GM18511 (cell line): Measurements from ENCODE around the gene PRICKLE4.
"Not testable (repeated sequence)": the region's sequence is repeated elsewhere in the genome, so short reads cannot be mapped to it uniquely, and the experiment has no call there.

Source experiments
- ATAC-seq: cut with Tn5 transposase; IDR thresholded peaks from one replicate; pipeline ENCODE4 v1.9.1; 2021; ENCODE audit warnings: mild to moderate bottlenecking, moderate library complexity; ENCODE audit not compliant: unreplicated experiment

Gene PRICKLE4

DNA sequence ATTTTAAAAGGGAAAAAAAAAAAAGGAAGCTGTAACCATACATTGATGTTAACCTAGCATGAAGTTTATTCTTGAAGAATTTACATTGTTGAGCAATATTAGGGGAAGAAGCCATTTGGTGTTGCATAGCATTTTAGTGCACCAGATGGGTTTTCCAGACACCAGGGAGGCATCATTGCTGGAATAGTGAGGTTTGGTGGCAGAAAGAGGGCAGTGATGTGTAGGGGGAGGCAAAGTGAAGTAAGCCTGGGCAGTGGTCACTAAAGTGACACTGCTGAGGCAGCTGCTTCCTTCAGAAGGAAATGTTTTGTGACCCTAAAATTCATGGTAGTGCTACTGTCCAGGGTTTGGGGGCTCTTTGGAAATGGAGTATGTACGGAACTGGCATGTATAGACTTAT is 9.5 kb downstream of the PRICKLE4 start:
- no peak for ATAC-seq

DNA sequence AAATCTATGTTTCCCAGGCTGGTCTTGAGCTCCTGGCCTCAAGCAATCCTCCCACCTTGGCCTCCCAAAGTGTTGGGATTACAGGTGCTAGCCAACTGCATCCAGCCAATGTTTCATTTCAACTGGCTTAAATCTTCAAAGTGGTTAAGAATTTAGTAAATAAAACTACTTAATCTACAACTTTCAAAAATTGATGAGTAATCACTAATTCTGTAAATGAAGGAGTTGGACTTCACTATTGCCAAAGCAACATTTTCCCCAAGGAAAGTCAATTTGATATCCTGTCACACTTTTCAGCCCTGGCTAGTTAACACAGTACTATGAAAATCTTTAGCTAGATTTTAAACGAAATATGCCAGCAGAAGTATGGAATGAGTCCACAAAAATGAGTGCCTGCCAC is 10.7 kb downstream of the PRICKLE4 start:
- ATAC-seq: no peak

DNA sequence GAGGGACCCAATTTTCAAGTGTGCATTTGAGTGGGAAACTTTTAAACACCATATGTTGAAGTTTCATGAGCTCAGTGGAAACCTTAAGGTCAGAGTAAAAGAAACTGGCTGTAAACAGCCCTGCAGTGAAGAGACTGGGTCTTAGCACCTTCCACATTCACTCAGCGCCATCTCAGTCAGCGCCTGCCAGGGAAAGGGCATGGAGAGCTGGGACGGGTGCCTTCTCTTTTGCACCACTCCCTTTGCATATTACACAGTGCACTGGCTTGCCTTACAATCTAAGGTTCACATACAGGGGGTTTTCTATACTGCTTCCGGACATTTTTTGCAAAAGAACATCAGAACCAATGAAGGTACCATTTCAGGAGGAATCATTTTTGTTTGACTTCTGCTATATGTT is 11.4 kb downstream of the PRICKLE4 start:
- no peak for ATAC-seq

GRCh38 chr6:41796474-41796873 is 15.9 kb downstream of the PRICKLE4 start:
- ATAC-seq: no peak

DNA sequence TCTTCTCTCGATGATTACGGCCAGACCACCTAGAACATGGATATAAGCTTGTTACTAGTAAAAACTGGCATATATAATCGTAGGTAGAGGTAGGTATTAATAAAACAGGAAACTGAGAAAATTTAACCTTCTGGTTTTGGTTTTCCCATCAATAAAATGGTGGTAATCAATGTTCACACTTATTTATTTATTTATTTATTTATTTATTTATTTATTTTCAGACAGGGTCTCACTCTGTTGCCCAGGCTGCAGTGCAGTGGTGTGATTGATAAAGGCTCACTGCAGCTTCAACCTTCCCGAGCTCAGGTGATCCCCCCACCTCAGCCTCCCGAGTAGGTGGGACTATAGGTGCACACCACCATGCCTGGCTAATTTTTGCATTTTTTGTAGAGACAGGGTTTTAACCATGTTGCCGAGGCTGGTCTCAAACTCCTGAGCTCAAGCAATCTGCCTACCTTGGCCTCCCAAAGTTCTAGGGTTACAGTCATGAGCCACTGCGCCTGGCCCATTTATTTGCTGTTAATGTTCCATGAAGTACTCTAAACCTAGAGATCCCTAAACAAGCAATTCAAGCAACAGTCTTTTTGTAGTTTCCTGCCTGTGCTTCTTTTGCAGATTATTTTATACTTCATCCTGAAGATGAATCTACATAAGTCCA is 18.4 kb downstream of the PRICKLE4 start:
- no peak for ATAC-seq

- ATAC-seq: no peak
These were observed 19.0 kb downstream of the PRICKLE4 start for GRCh38 chr6:41799559-41799911.

DNA sequence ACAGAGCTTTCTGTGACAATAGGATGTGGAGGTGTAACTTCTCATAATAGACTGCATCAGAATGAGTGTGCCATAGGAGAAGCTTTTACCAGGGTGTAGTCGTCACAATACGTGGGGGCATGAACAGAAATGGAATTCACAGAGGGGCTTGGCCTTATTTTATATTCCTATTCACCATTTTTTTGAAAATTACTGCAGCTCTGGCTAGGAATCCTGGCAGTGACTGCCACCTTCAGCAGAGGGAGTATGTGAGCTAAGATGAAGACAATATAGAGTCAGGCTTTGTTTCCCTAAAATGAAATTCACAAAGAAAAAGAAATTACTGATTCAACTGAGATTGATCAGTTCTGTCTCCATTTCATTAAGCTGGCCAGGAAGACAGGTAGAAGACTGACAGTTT is 20.8 kb downstream of the PRICKLE4 start:
- no peak for ATAC-seq

- ATAC-seq: no peak
These were observed 25.5 kb downstream of the PRICKLE4 start for GRCh38 chr6:41805830-41806774.

DNA sequence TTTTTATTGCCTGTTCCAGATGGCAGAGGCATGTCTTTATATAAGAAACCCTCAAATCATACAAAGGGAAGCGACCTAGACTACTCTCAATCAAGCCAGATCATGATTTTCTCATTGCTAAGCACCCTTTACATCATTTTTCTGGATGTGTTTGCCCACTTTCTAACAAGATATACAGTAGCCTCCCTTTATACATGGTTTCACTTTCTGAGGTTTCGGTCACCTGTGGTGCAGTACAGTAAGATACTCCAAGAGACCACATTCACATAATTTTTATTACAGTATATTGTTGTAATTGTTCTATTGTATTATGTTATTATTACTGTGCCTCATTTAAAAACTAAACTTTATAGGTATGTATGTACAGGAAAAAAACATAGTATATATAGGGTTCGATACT is 30.5 kb downstream of the PRICKLE4 start:
- ATAC-seq: no peak

GRCh38 chr6:41811946-41812345 is 31.4 kb downstream of the PRICKLE4 start:
- ATAC-seq: not testable (repeated sequence)

DNA sequence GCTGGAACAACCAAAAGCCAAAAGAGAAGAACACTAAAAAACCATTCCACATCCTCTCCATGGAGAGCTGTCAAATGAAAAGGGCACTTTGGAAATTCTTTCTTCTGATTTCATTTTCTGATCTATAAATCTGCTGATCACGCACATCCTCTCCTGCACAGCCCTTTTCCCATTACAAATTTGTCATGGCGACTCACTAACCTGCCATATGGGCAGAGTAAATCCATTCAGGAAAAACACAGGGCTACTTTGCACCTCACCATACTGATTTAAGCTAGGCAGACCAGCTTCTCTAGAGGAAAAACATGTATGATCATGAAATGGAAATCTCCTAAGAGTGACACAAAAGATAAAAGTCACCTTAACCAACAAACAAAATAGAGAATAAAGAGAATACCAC is 32.9 kb downstream of the PRICKLE4 start:
- no peak for ATAC-seq

- no peak for ATAC-seq
These were observed 33.4 kb downstream of the PRICKLE4 start for GRCh38 chr6:41813956-41814355.

DNA sequence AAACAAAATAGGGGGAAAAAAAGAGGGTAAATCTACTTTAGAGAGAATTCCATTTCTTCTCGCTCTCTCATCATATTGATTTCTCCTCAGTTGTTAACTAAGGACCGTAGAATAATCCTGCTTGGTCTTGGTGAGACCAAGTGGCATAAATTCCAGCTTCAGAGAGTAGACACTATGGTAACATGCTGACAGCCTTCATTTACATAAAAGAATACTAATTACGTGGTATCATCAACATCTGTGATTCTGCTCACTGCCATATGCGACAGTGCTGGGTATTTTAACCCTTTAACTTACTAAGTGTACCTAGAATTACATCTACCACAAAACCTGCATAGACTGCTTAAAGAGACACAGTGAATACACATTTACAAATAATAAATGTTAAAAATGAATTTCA is 34.0 kb downstream of the PRICKLE4 start:
- no peak for ATAC-seq

GRCh38 chr6:41815587-41815986 is 35.0 kb downstream of the PRICKLE4 start:
- no peak for ATAC-seq

- ATAC-seq: no peak
These were observed 37.9 kb downstream of the PRICKLE4 start for GRCh38 chr6:41818271-41819054.

DNA sequence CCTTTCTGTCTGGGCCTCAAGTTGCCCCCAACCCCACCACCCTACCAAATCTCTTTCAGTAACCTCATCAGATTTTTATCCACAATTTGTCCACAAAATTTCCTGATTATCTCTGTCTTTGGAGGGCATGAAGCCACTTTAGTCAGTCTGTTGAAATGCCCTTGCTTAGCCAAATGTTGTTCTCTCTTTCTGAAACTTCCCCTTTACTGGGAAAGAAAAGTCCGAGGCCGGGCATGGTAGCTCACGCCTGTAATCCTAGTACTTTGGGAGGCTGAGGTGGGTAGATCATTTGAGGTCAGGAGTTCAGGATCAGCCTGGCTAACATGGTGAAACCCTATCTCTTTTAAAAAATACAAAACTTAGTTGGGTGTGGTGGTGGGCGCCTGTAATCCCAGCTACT is 40.7 kb downstream of the PRICKLE4 start:
- ATAC-seq: no peak

GRCh38 chr6:41822021-41822420 is 41.4 kb downstream of the PRICKLE4 start:
- no peak for ATAC-seq

DNA sequence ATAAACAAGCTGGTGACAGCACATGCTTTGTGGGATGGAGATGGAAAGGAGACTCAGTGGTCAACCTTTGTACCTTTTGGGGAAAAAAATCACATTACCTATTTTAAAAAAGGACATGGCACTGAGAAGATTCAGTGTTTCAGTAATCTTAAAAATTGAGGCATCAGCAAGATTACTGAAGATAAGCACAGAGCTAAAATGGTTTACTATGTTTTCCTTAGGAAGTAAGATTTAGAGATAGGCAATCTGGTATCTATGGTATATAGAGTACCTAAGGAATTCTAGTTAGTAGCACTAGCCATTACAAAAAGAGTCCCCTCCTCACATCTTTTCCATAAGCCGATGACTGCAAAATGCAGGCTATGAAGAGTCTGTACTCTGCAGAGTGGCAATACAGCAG is 42.6 kb downstream of the PRICKLE4 start:
- no peak for ATAC-seq

DNA sequence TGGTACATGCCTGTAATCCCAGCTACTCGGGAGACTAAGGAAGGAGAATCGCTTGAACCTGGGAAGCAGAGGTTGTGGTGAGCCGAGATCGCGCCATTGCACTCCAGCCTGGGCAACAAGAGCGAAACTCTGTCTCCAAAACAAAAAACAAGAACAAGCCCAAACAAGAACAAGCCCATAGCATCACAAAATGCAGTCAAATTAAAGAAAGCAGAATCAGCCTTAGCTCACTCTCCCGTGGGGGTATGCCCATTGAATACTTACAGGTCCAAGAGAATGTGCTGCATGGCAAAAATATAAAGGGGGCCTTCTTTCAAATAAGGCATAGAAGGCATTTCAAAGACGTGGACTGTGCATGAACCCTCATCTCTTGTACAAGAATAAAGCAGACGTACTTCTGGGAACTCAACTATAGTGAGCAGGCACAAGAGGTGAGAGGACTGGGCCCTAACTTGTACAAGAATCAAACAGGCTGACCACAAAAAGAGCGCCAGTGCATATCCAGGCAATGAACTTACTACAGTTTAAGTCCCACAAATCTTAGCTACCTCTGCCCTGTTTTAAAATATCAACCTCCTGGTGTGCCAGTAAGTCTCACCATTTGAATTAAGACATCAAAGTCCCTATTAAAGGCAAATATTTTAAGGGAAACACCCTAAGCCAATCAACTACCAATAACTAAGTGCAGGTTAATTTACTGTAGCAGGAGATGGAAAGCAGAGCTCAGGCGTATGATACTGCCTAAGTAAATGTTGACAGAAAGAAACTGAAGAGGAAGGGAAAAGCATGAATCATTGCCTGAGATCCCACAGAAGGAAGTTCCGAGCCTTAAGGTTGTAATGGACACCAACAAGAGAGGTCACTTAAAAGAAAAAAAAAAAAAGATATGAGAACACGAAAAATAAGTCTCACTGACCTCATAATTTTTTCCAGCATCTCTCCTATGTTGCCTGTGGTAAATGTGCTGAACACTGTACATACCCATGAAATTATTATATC is 44.3 kb downstream of the PRICKLE4 start:
- ATAC-seq: no peak

- ATAC-seq: no peak
These were observed 45.9 kb downstream of the PRICKLE4 start for GRCh38 chr6:41826343-41827022.
